Sciatic nerve (tissue), 2 donors: Measurements from ENCODE around the gene TBC1D8B. TPM values are rescaled to one million over a fixed set of nuclear protein-coding genes. Genes with fewer than 3 reads are reported as not detected.
A peak's percentile ranks its signal among the peaks of the same experiment; 100 is the strongest.

Experiments
- ATAC-seq: fragments of 200-7000 bp; cut with Tn5 transposase; one replicate; pipeline ENCODE4 v1.9.1; 2020; ENCODE audit warnings: mild to moderate bottlenecking, moderate library complexity
- DNase-seq: peaks from one replicate; pipeline ENCODE4 v3.0.0-alpha.2; 2020; ENCODE audit warnings: low spot score
- intact Hi-C: fragments of 100-400 bp; cut with DNase I; formaldehyde crosslinking; loops from one replicate; pipeline ENCODE4 v1.14.2; 2022
- total RNA-seq: library from RNA; stranded (reverse); fragmentation: NEBNext Ultra II Directional; extraction: Animal tissue kit (Norgen Biotek cat#: 25700); gene quantifications from one replicate; pipeline ENCODE4 v1.2.1, GENCODE V29; 2021
- donor health status: DM: no; HTN: no; CAD: no.
- donor health status: DM: no; HTN: no; CAD: no.

The TBC1D8B gene
- total RNA-seq, 1 donor from 2014 or later: 12.2 TPM

DNA sequence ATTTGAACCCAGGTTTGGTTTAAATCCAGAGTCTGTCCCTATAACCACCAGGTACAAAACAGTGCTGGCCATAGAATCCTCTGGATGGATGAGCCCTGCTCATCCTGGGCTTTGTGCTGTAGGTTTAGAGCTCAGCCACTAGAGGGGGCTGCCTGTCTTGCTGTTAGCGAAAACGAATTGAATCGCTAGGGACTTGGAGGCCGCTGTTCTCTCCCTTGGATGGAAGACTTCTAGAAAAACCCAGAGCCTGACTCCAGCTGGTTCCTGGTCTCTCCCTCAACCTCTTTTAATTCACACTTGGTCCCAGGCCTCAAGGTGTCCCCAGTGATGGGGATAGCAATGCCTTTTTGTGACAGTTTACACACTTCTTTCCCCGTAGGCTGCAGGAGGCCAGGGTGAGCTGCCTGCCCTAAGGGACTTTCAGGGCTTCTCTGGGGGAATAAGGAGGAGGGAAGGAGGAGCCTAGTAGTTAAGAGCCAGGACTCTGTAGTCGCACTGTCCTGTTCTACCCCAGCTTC, 92.0 kb downstream of the TBC1D8B start:
- ATAC-seq (peak; percentile 84), DNase-seq (peak; percentile 76)
- intact Hi-C loops: no loop called here

DNA sequence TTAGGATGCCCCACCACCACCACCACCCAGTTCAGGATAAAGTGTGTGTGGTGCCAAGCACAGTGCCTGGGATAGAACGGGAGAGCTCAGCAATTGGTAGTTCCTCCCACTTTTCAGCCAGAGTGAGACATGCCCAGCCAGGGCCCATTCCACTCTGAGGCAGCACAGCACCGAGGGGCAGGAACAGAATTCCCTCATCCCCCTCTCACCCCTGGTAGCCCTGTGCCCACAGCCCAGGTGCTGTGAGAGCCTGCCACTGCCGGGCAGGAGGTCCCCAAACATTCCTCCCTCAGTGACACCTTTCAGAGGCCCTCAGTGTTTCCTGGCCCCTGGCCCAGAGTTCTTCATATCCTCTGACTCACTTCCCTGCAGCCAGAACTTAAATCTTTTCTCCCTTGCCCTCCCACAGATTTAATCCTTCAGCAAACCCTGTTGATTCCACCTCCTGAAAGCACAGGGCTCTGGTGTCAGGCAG, 92.5 kb downstream of the TBC1D8B start:
- DNase-seq (no peak), ATAC-seq (peak; percentile 9)
- intact Hi-C loops: no loop called here

DNA sequence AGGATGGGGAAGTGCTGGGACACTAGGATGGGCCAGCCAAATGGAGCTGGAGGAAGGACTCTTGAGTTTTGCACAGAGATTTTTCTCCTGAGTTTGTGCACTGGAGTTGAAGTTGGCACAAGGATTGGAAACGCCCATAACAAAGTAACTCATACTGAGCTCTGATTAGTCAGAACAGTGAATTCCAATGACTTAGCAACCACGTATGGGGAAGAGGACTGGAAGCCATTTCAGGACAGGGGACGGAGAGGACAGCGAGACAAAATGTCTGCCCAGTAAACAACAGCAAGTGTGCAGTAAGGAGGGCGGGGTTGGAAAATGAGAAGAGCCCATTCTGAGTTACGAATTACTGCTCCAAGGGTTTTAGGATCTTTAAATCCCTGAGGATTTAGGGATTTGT, 94.8 kb downstream of the TBC1D8B start:
- DNase-seq (no peak), ATAC-seq (no peak)
- intact Hi-C loops: no loop called here

DNA sequence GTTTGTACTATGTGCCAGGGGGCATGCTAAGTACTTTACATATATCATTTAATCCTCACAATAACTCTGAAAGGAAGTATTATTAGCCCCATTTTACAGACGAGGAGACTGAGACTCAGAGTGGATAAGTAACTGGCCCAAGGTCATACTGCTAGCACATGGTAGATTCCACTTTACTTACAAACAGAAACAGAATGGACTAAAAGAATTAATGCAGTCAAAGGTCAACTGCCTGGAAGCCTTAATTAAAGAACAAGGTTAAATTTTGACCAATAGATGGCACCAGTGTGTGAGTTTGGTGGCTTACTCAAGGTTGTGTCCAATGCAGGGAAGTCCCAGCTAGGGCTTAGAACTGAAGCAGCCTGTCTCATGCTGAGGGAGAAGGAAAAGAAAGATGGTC, 96.0 kb downstream of the TBC1D8B start:
- peak; percentile 56 for ATAC-seq
- intact Hi-C loops: no loop called here

DNA sequence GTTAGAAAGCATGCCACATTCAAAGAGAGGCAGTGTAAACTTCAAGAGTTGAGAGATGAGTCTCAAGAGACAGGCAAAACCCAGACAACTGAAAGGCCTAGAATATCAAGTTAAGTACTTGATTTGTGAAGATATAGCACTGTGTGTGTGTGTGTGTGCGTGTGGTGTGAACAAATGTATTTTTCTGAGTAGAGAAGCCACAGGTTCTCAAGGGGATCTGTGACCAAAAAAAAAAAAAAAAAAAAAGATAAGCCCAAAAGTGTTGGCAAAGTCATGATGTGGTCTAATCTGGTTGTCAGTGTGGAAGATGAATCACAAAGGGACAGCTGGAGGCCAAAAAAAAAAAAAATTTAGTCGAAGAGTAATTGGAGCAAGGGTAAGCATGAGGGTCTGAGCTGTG, 96.8 kb downstream of the TBC1D8B start:
- no peak for ATAC-seq
- DNase-seq: no peak
- intact Hi-C loops: no loop called here

More for the DNA sequence above, 96.0 kb downstream of the TBC1D8B start:
- no peak for DNase-seq

DNA sequence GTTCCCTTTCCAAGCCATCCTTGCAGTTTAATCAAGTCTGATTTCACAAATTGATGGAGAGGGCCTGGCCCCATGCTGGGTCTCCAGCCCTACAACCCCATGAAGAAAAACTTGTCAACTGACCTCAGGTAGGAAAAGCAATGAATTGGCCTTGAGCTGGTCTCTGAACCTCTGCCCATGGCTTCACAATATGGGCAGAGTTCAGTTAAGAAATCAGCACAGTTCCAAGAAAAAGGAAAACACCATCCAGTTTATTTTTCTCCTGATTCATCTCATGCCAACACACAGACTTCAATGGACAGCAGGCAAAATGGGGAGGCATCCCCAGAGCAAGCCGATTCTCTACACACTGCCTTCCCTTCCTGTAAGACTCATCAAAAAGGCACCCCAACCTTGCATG, 97.4 kb downstream of the TBC1D8B start:
- DNase-seq (no peak), ATAC-seq (no peak)
- intact Hi-C loops: no loop called here

DNA sequence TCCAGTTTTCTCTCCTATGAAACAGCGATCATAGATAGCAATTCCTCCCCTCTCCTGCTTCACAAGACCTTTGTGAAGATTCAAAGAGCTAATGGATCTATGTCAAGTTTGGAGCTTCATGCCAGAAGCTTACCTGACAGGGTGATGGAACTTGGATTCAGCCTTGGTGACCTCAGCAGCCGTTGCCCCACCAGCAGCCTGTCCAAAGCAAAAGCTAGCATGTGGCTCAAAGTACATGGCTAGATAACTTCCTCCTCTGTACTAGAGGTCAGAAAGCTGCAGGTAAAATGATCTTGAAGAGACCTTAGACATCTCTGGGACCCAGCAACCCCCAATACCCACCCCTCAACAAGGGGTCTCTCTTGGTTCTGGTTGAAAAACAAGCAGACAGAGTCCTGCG, 98.9 kb downstream of the TBC1D8B start:
- intact Hi-C loops: no loop called here

DNA sequence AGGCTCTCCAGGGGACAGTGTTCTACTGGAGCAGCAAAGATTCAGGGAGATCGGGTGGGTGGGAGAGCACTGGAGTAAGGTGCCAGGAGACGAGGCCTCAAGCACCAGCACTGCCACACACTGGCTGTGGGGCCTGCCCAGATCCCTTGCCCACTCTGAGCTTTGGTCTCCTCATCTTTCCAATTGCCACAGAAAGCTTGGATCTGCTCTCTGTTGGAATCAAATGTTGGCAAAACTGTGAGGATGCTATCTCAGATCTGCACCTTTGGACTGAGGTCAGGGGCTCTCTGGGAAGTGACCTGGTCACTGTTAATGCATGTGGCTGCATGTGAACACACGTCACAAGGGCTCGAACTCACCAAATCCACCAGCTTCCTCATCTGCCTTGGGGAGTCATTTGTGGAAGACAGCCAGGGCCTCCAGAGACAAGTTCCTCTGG, 99.3 kb downstream of the TBC1D8B start:
- intact Hi-C loops: no loop called here
- no peak for DNase-seq
- ATAC-seq: no peak

More for the DNA sequence above, 98.9 kb downstream of the TBC1D8B start:
- DNase-seq (no peak), ATAC-seq (no peak)

DNA sequence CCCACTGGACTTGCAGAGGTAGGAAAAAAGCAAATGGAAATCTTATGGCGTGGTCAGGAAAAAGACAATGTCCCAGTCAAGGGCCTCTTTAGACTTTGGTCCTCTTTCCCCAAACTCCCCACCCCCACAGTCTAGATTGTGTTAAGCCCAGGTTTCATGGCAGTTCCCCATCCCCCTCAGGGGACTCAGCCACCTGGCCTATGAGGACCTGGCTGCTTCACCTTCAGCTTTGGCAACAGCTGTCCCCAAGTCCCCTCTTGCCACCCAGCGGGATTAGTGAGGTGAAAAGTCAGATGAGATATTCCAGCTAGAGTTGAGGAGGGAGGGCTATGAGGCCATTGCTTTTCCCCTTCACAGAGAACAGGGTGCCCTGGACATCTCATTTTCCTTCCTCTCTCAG, 100.2 kb downstream of the TBC1D8B start:
- DNase-seq: no peak
- no peak for ATAC-seq
- intact Hi-C loops: no loop called here

DNA sequence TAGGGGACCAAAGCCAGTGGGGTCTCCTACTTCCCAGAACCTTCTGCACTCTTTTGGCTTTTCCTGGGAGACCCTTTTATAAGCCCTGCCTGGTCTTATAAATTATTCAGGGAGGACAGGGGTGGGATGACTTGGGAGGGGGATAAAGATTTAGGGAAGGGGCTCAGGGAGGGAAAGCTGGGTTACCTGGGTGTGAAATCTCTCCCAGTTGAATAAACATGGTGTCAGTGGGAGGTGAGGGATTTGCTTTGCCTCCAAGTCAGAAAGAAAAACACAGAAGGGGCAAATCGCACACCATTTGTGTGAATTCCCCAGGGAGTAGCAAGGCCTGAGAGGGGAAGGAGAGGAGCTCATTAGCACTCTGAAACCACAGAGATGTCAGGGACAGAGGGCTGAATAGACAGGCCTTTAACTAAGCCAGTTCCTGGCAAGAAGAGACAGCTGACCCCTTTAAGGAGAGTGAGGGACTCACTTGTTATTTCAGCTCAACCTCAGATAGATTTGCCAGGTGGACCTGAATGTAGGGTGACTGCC, 100.9 kb downstream of the TBC1D8B start, which contains the start of gene RIPPLY1:
Gene RIPPLY1 (minus strand): TSS at position 51 of the 534 bp plus-strand sequence. CDS start 54 bp downstream, outside the sequence.
- intact Hi-C loops: no loop called here

DNA sequence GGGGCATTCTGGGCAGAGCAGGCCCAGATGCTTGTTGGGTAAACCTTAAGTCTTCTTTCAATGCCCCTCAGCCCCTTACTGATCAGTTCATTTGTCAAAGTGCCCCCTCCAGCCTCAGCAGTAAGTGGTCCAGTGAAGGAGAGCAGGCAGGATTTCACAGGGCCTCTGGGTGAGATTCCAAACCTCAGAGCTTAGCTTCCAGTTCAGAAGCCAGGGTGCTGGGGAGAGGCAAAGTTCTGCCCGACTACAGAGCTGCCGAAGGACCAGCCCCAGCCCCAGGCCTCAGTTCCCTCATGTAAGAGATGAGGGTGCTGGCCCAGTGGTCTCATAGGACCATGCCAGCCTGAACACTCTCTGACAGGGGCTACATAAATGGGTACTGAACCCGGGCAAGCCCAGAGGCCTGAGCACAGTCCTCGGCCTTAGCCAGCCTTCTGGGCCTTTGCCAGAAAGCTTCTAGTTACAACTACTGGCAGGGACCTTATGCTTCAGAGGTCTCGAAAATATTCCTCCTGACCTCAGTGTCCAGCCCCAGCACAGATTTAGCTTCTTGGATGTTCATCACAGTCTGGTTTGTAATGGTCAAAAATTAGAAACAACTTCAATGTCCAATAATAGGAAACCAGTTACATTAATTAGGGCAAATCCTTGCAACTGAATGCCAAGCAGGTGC, 101.5 kb downstream of the TBC1D8B start:
- intact Hi-C loops: no loop called here
- no peak for DNase-seq
- ATAC-seq: peak; percentile 27

More for the DNA sequence above, 100.9 kb downstream of the TBC1D8B start, which contains the start of gene RIPPLY1:
- DNase-seq (no peak), ATAC-seq (no peak)

DNA sequence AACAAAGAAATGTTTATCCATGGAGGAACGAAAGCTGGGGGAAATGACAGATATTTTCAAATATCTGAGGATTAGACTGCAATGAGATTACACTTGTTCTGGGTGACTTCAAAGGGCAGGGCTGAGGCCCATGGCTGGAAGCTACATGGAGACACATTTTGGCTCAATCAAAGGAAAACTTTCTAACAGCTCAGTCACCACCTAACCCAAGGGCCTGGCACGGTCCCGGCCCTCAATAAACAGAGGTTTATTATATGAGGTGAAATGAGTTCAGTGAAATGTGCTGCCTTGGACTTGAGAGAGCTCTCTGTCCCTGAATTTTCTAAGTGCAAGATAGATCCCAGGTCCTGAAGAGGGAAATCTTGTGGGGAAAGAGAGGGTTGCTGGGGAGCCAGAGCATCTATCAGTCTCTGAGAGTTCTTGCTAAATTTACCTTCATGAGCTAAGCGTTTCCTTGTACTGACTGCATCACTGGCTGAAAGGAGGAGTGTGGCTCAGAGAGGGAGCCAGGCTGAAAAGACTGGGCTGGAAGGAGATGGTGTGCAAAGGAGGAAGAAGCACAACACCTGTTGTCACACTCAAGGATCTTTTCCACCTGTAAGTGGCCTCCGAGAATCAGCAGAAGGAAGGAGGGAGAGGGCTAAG, 102.7 kb downstream of the TBC1D8B start:
- intact Hi-C loops: loop anchor here (5.0 kb wide), 1 partner anchor 37 kb away; no protein-coding TSS in a partner anchor
- ATAC-seq (peak; percentile 38), DNase-seq (no peak)

DNA sequence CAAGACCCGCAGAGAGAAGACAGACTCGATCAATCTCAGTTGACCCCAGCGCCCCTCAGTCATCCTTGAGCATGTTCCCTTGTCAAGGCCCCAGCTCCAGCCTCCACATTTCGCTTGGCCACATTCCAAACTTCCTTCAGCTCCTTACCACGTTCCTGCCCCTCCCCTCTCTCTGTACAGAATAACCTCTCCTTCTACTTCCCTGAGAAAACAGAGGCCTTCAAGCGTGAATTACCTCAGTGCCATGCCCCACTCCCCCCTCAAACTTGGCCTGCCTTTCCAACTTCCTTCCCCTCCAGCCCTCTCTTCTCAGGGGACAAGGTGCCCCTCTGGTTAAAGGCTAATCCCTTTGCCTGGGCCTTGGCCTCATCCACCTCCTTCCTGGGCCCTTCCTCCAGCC, 103.9 kb downstream of the TBC1D8B start:
- DNase-seq: no peak
- intact Hi-C loops: loop anchor here (5.0 kb wide), 1 partner anchor 36 kb away; no protein-coding TSS in a partner anchor
- ATAC-seq: no peak

DNA sequence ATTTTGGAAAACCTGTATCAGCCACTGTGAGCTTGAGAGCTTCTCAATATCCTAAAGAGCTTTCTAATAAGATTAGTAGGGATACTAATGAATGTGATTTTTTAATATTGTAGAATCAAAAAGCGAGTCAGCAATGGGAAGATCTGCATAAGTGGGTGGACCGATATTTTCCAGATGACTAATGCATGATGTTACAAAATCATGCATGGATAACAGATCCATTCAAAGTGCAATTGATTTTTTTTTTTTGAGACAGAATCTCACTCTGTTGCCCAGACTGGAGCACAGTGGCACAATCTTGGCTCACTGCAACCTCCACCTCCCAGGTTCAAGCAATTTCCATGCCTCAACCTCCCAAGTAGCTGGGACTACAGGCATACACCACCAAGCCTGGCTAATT, 110.4 kb downstream of the TBC1D8B start:
- intact Hi-C loops: no loop called here
- no peak for DNase-seq
- no peak for ATAC-seq

DNA sequence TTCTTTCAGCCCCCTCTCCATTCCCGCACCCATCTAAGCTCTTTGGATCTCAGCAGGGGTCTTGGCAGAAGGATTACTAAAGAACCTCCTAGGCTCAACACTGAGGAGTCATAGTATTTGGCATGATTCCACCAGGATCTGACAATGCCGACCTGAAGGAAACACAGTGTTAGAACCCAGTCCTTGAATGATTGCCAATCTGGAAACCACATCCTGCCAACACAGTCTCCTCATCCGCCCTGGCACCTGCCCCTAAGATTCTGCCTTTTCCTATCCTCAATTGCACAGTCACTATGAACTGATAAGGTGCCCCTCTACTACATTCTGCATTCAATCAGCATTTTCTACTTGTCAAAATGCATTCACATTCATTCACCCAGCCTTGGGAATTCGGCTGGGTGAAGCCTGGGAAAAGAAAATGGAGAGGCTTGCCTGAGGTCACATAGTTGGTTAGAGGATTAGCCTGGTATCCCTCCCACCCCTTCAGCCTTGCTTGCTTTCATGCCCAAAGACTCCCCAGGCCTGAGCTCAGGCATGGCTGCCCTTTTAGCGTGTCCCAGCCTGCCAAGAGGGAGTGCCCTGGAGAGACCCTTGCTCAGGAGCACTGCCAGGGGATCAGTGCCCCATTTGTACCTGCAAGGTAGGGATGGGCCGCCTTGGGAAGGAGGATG, 115.5 kb downstream of the TBC1D8B start:
- ATAC-seq: no peak
- no peak for DNase-seq
- intact Hi-C loops: no loop called here

DNA sequence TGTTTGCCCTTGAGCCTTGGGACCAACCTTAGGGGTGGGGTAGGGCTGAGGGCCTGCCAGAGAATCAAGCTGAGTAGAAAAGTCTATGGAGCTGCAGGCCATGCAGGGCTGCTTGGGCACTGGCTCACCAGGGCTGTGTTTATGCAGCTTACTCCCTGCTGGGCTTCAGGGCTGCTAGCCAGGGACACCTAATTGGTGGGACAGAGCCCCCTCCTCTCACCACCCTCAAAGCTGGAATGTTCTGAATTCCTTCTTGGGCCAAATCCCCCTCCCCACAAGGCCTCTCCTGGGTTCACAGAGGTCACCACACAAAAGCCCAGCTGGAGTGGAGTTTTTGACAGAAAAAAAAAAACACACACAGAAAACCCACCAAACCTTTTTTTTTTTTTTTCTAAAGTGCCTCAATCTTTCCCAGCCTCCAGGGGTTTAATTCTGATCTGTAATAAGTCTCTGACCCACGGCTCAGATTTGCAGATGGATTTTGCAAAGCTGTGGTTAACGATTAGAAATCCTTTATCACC, 117.5 kb downstream of the TBC1D8B start, which contains the start of gene CLDN2:
Gene CLDN2 (plus strand): TSS at position 471 of the 521 bp plus-strand sequence. CDS start 7,827 bp downstream, outside the sequence.
- no peak for DNase-seq
- no peak for ATAC-seq
- intact Hi-C loops: no loop called here

DNA sequence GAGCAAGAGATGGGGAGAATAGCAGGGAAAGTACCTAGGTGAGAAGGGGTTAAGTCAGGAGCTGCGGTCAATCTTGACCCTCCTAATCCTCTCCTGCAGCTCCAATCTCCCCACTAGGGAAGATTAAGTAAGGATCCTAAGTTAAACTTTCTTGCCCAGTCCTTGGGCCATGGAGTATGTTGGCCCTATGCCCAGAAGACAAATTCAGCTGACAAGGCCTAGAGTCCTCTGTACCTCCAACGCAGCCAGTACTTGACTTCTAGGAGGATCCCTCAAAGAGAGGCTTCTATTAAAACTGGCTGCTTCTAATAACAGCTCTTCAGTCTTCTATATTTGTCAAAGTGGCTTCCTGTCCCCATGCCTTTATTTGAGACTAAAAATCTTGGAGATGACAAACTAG, 119.2 kb downstream of the TBC1D8B start:
- ATAC-seq (no peak), DNase-seq (no peak)
- intact Hi-C loops: no loop called here
